K562 (cell line): ENCODE results near the gene CHD6. TPM values are rescaled to one million over a fixed set of nuclear protein-coding genes. Genes with fewer than 3 reads are reported as not detected.

Source experiments
- ATAC-seq: fragments of 200-7000 bp; cut with Tn5 transposase; 3 replicates; pipeline ENCODE4 v1.9.1; 2020; ENCODE audit warnings: moderate library complexity
- BruUV-seq: library from RNA; stranded (reverse); fragments of 400-500 nt; replicated peaks from 2 replicates; lab custom pipeline; 2021; lab: Mats Ljungman, UMichigan
- CTCF ChIA-PET: fragments of 300-600 bp; formaldehyde crosslinking; extraction: SDS; loops from one replicate; lab custom pipeline; 2021; ENCODE audit warnings: low intra/inter-chr PET ratio; lab: Yijun Ruan, JAX
- POLR2A ChIA-PET: fragments of 300-600, 350-650 bp; sonication (Branson Sonifier 250); formaldehyde crosslinking; extraction: SDS; loops from one replicate; lab custom pipeline; 2021; ENCODE audit warnings: antibody characterized with exemption, inconsistent platforms; lab: Yijun Ruan, JAX
- DNase-seq, 4 experiments: peaks; one replicate each; pipeline versions ENCODE4 v3.0.0 to v3.0.0-alpha.2; 2011 to 2018; ENCODE audit warnings: low spot score in 3 of 4, mixed read lengths in 3 of 4; ENCODE audit errors: extremely low read depth in 1 of 4
- FAIRE-seq: peaks from 2 replicates; lab custom pipeline; 2011; peaks lifted over from hg19 to GRCh38; lab: Jason Lieb, UNC
- H2AFZ ChIP-seq: 2 replicates; pipeline ENCODE4 v1.6.0; 2011; ENCODE audit warnings: low read depth, low read length, control low read depth, inconsistent platforms
- H3K27ac ChIP-seq: fragments of 200-600 bp; 3 replicates; pipeline ENCODE4 v1.8.0; 2011; ENCODE audit warnings: low read depth, mild to moderate bottlenecking, control low read depth, inconsistent platforms, low read length, moderate library complexity, mixed read lengths; ENCODE audit errors: extremely low read depth
- H3K27me3 ChIP-seq, 2 experiments: fragments of 300-600 bp in 1 of 2; 2 replicates in 1 of 2; 3 replicates in 1 of 2; pipeline versions ENCODE4 v1.6.0 to v1.8.0; 2011; ENCODE audit warnings: inconsistent platforms in 2 of 2, low read length in 2 of 2, mild to moderate bottlenecking in 1 of 2, mixed read lengths in 1 of 2, moderate library complexity in 1 of 2; ENCODE audit not compliant: control insufficient read depth in 2 of 2, insufficient read depth in 2 of 2
- H3K36me3 ChIP-seq: fragments of 300-600 bp; 3 replicates; pipeline ENCODE4 v1.8.0; 2011; ENCODE audit warnings: mild to moderate bottlenecking, low read length, inconsistent platforms; ENCODE audit not compliant: control insufficient read depth, insufficient read depth
- H3K4me1 ChIP-seq, 2 experiments: fragments of 200-600 bp in 1 of 2; replicated peaks in 1 of 2; 2 replicates in 1 of 2; 3 replicates in 1 of 2; pipeline versions ENCODE4 v1.5.1 to v1.8.0; 2011; ENCODE audit warnings: inconsistent platforms in 2 of 2, low read length in 2 of 2, mild to moderate bottlenecking in 1 of 2, mixed read lengths in 1 of 2, moderate library complexity in 1 of 2; ENCODE audit not compliant: control insufficient read depth in 2 of 2, insufficient read depth in 2 of 2
- H3K4me2 ChIP-seq: 2 replicates; pipeline ENCODE4 v1.6.1; 2011; ENCODE audit warnings: low read length, control low read depth, inconsistent platforms, mixed read lengths; ENCODE audit not compliant: insufficient read depth
- H3K4me3 ChIP-seq: fragments of 200-600 bp; sonication (generic), shearing (Covaris generic); 2 replicates; pipeline ENCODE4 v1.5.1; 2016; ENCODE audit warnings: control low read depth, inconsistent platforms
- H3K79me2 ChIP-seq: fragments of 200-600 bp; 3 replicates; pipeline ENCODE4 v1.8.0; 2011; ENCODE audit warnings: low read length, inconsistent platforms; ENCODE audit not compliant: control insufficient read depth, insufficient read depth
- H3K9ac ChIP-seq, 2 experiments: 2 replicates each; pipeline versions ENCODE4 v1.6.0 to v1.6.1; 2011; ENCODE audit warnings: low read depth in 2 of 2, low read length in 2 of 2, control low read depth in 1 of 2, inconsistent platforms in 1 of 2, mild to moderate bottlenecking in 1 of 2, mixed read lengths in 1 of 2; ENCODE audit not compliant: insufficient read depth in 1 of 2
- H3K9me1 ChIP-seq: one replicate; pipeline ENCODE4 v1.6.0; 2011; ENCODE audit warnings: inconsistent platforms, mild to moderate bottlenecking, low read length, moderate library complexity; ENCODE audit not compliant: control insufficient read depth, insufficient read depth
- H3K9me3 ChIP-seq: replicated peaks from 2 replicates; pipeline ENCODE4 v1.5.1; 2011; ENCODE audit warnings: low read depth, low read length, inconsistent platforms; ENCODE audit not compliant: control insufficient read depth, insufficient read depth
- H4K20me1 ChIP-seq: replicated peaks from 2 replicates; pipeline ENCODE4 v1.6.1; 2011; ENCODE audit warnings: low read length, inconsistent platforms, mixed read lengths; ENCODE audit not compliant: control insufficient read depth, insufficient read depth
- ARID1B ChIP-seq: fragments of 450-650 bp; IDR thresholded peaks from 2 replicates; pipeline ENCODE4 v1.6.1; 2016; ENCODE audit warnings: antibody characterized with exemption, mild to moderate bottlenecking, inconsistent platforms
- ATF7 ChIP-seq: fragments of 450-650 bp; IDR thresholded peaks from 2 replicates; pipeline ENCODE4 v1.7.1; 2014; ENCODE audit warnings: mild to moderate bottlenecking, moderate library complexity
- BRF1 ChIP-seq: IDR thresholded peaks from 3 replicates; pipeline ENCODE4 v1.6.1; 2011; ENCODE audit warnings: borderline replicate concordance, mild to moderate bottlenecking; ENCODE audit not compliant: insufficient read length; ENCODE audit errors: extremely low read depth
- CHAMP1 ChIP-seq: fragments of 450-650 bp; IDR thresholded peaks from 2 replicates; pipeline ENCODE4 v1.6.1; 2016; ENCODE audit warnings: mild to moderate bottlenecking
- COPS2 ChIP-seq: fragments of 450-650 bp; conservative IDR thresholded peaks from 2 replicates; pipeline ENCODE4 v1.6.1; 2016; ENCODE audit warnings: mild to moderate bottlenecking, moderate library complexity
- FOXK2 ChIP-seq, 2 experiments: fragments of 450-650 bp; IDR thresholded peaks in 1 of 2; conservative IDR thresholded peaks in 1 of 2; 2 replicates each; pipeline ENCODE4 v1.6.1; 2016; ENCODE audit warnings: low read depth in 2 of 2, mild to moderate bottlenecking in 1 of 2
- HMG20B ChIP-seq: fragments of 250-450 bp; sonication (Bioruptor Pico); IDR thresholded peaks from 2 replicates; pipeline ENCODE4 v1.5.0; 2021; ENCODE audit warnings: mild to moderate bottlenecking
- MAX ChIP-seq: sonication (generic); formaldehyde crosslinking; IDR thresholded peaks from 2 replicates; pipeline ENCODE4 v1.9.0; 2022; ENCODE audit warnings: mild to moderate bottlenecking, missing genetic modification reagents
- NR3C1 ChIP-seq: sonication (generic); formaldehyde crosslinking; IDR thresholded peaks from 2 replicates; pipeline ENCODE4 v1.8.1; 2022; ENCODE audit warnings: missing genetic modification reagents
- PHB2 ChIP-seq: fragments of 450-650 bp; IDR thresholded peaks from 2 replicates; pipeline ENCODE4 v1.6.1; 2017; ENCODE audit warnings: low read depth
- SRSF3 ChIP-seq: fragments of 200-400 bp; formaldehyde crosslinking; IDR thresholded peaks from 2 replicates; pipeline ENCODE4 v1.6.1; 2016; ENCODE audit warnings: mild to moderate bottlenecking, low read length, moderate library complexity; ENCODE audit not compliant: insufficient read depth
- ZNF282 ChIP-seq: sonication (generic); formaldehyde crosslinking; IDR thresholded peaks from 2 replicates; pipeline ENCODE4 v1.8.1; 2023; ENCODE audit warnings: missing genetic modification reagents
- ZNF395 ChIP-seq: fragments of 200-800 bp; sonication (Bioruptor generic); IDR thresholded peaks from 2 replicates; pipeline ENCODE4 v1.6.1; 2017; ENCODE audit warnings: missing genetic modification characterization, missing compliant biosample characterization
- ZNF707 ChIP-seq: fragments of 250-450 bp; sonication (Bioruptor Pico); conservative IDR thresholded peaks from 2 replicates; pipeline ENCODE4 v1.8.0; 2022; ENCODE audit warnings: inconsistent platforms, mild to moderate bottlenecking, moderate library complexity
- ZNF766 ChIP-seq: fragments of 200-800 bp; sonication (Bioruptor generic); conservative IDR thresholded peaks from 2 replicates; pipeline ENCODE4 v1.6.1; 2016; ENCODE audit warnings: missing genetic modification characterization, missing compliant biosample characterization
- WGBS: fragments of 100-300 bp; shearing (Covaris generic); methylation state at CpG from one replicate; pipeline ENCODE4 v1.1.6; 2016; ENCODE audit warnings: low coverage, mixed read lengths; ENCODE audit not compliant: insufficient coverage; ENCODE audit errors: missing lambda C conversion rate; 5-methylcytosine and 5-hydroxymethylcytosine counted together
- in situ Hi-C: fragments of 300-500 bp; cut with MboI; formaldehyde crosslinking; loops from 4 replicates; pipeline ENCODE4 v1.15.0; 2018; ENCODE audit warnings: inconsistent platforms, mixed read lengths
- intact Hi-C: fragments of 100-400 bp; cut with micrococcal nuclease; formaldehyde crosslinking; loops from 2 replicates; pipeline ENCODE4 v1.14.2; 2022
- polyA plus RNA-seq, 8 experiments: library from polyadenylated mRNA; depleted of rRNA in 4 of 8; stranded (reverse) in 5 of 8; unstranded in 3 of 8; fragments of >200 nt; fragmentation: Nextera tagmentation in 2 of 8; fragmentation: Illumina TruSeq in 1 of 8; extraction: Ambion mirVana in 2 of 8; extraction: Trizol in 1 of 8; gene quantifications; 2 replicates each; pipeline versions ENCODE4 v1.2.1 to v1.2.3, GENCODE V29; 2011 to 2014; ENCODE audit warnings: inconsistent platforms in 1 of 8, missing spikeins in 1 of 8
- total RNA-seq, 7 experiments: library from RNA; depleted of rRNA in 6 of 7; stranded (reverse); fragments of >200 nt in 6 of 7; fragmentation: Illumina TruSeq in 2 of 7; extraction: Trizol in 2 of 7; gene quantifications; 2 replicates each; pipeline versions ENCODE4 v1.2.1 to v1.2.3, GENCODE V29; 2011 to 2021; ENCODE audit warnings: low replicate concordance in 1 of 7

The CHD6 gene
- total and polyA plus RNA-seq, 9 of the 15 experiments (the other 6 are each of a cell fraction or from before 2014, with no cell fraction given), result 3.9 to 24.2 (median 12.8) TPM

GRCh38 chr20:41418739-41419293, 199.4 kb downstream of the CHD6 start (continued):
- no peak for TF ChIP-seq ZNF395 (CRISPR knock-in tag)

DNA sequence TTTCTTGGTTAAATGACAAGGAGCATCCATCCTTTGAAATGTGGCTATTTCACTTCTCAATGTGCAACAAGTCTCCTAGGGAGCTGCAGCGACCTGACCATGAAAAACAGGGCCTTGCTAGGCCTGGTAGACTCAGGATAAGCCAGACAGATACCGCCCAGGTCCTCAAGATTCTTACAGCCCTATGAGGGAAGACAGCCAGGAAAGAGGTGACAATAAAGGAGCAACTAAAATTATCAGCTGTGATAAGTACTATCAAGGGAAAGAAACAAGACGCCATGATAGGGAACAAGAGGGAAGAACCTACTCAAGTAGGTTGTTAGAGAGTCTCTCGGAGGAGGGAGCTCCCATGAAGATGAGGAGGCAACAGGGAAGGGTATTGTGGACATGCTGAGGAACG, 200.1 kb downstream of the CHD6 start:
- CTCF ChIA-PET, result no interaction called here
- no peak for ATAC-seq
- 66% methylated on average over 5 of the region's 5 CpGs for WGBS

More for the DNA sequence above, 200.1 kb downstream of the CHD6 start:
- no peak for DNase-seq
- Histone ChIP-seq H3K9me3 (no peaks in the 10 kb centered on the region), H3K4me2 (no peak overlapping the region), H4K20me1 (no peaks in the 10 kb centered on the region), H3K79me2 (no peaks in the 10 kb centered on the region), H3K4me1 (no peaks in the 10 kb centered on the region; a peak in 1 of 5 replicates), H3K27me3 (no peaks in the 10 kb centered on the region), H3K4me3 (no peak overlapping the region), H2AFZ (no peak overlapping the region), H3K27ac (no peak overlapping the region), H3K9me1 (no peaks in the 10 kb centered on the region), H3K9ac (no peak overlapping the region), H3K36me3 (peaks cover 85% of the 10 kb centered on the region)
- in situ Hi-C loops, result no loop called here
- intact Hi-C loops, result loop anchor here (5.0 kb wide), 1 partner anchor 171 kb away; no protein-coding TSS in a partner anchor
- no peak for TF ChIP-seq ZNF282 (CRISPR knock-in tag)
- TF ChIP-seq HMG20B (CRISPR knock-in tag), result no peak
- no peak for TF ChIP-seq NR3C1
- no peak for TF ChIP-seq ARID1B
- TF ChIP-seq ZNF766 (CRISPR knock-in tag), result no peak
- no peak for TF ChIP-seq SRSF3
- no peak for TF ChIP-seq ATF7
- no peak for TF ChIP-seq ZNF707
- TF ChIP-seq COPS2, result no peak
- no peak for TF ChIP-seq BRF1
- TF ChIP-seq PHB2, result no peak
- TF ChIP-seq FOXK2 (conservative IDR thresholded peaks at IDR 0.05 in 1 of 2, IDR thresholded peaks at IDR 0.05 in 1 of 2; ENCODE audit: low read depth in 2 of 2), result no peak
- TF ChIP-seq CHAMP1, result no peak
- no peak for TF ChIP-seq MAX
- POLR2A ChIA-PET, result interaction anchor here (0.6 to 2.5 kb wide), 2 partner anchors 10 to 18 kb away, joined by 3 to 7 read pairs; no protein-coding TSS in a partner anchor
- no peak for FAIRE-seq
- no TSS peak for BruUV-seq
